Erythroblast (primary cell): ENCODE measurements around the gene HBEGF.

Source experiments
- GATA1 ChIP-seq: IDR thresholded peaks from 2 replicates; pipeline ENCODE4 v1.6.1; 2011; ENCODE audit warnings: low read depth, mild to moderate bottlenecking, control low read depth, low read length, moderate library complexity
- POLR2A ChIP-seq: IDR thresholded peaks from 2 replicates; pipeline ENCODE4 v1.6.1; 2011; ENCODE audit warnings: mild to moderate bottlenecking, low read length

- TF ChIP-seq POLR2A (no peak), GATA1 (no peak)
Observed at GRCh38 chr5:140312067-140312790, 34.2 kb downstream of the HBEGF start.
